ENCODE data around the gene RGS7. TPM values are rescaled to one million over a fixed set of nuclear protein-coding genes. Genes with fewer than 3 reads are reported as not detected.

Gene RGS7
- under 0.01 TPM in 1 of 2 replicates, not detected in the other for total RNA-seq

DNA sequence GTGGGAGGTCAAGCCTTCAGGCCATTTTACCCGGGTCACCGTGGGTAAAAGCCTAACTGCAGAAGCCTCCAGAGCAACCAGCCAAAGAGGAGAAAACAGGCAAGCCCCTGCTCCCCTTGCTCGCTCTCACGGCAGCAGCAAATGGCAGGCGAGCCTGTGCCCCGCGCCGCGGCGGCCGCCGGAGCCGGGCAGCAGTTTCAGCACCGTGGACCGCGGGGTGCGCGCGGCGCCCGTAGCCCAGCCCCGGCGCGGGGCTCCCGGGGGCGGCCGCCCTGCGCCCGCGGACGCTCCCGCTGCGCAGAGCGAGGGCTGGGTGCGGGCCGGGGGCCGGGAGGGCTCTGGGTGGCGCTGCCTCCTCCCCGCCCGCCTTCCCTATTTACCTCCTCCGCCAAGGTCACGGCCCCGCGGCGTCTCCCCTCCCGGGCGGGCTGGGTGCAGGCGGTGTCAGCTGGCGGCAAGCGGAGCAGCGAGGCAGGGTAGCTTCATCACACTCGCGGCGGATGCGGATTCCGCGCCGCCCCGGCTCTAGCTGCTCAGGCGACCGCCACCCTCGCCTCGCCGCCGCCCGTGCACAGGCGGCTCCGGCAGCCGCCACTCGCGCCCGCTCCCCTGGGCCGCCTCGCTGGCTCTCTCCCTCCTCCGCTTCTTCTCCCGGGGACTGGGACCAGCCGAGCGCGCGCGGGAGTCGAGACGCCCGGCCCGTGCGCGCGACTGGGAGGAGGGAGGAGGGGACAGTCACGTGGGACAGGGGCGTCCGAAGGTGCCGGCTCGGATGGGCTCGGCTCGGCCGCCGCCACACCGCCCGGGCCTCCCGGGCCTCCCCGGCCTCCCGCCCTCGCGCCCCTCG lies at the start of gene RGS7:
Gene RGS7, minus strand, starts transcription at position 687 of the 847 bp plus-strand sequence.

Small RNAs within 50 kb of the gene (small RNA-seq; reads per million reads assigned to genes)
- not detected for gene MIR3123

Other genes with a start within 250 kb of the RGS7 start
- gene FH, start 162.6 kb upstream of the RGS7 start, total RNA-seq, result 66.3 and 102 TPM in 2 replicates
- gene KMO, start 175.2 kb upstream of the RGS7 start, total RNA-seq, result under 0.01 and 0.11 TPM in 2 replicates

All from placental epithelial cell (primary cell).